MM.1S (cell line): ENCODE data around the gene MXRA5.

Experiments
- CTCF ChIP-seq: fragments of 300-600 bp; sonication (generic); IDR thresholded peaks from 2 replicates; pipeline ENCODE4 v1.5.1; 2016; ENCODE audit warnings: antibody characterized with exemption, low read length, mixed read lengths
- EZH2 ChIP-seq: fragments of 300-600 bp; sonication (generic); optimal IDR thresholded peaks from 2 replicates; pipeline ENCODE3; 2017; ENCODE audit warnings: low read depth, mild to moderate bottlenecking, antibody characterized with exemption, low read length, mixed read lengths
- EZH2phosphoT487 ChIP-seq: fragments of 300-600 bp; sonication (generic); IDR thresholded peaks from 2 replicates; pipeline ENCODE4 v1.6.1; 2018; ENCODE audit warnings: antibody characterized with exemption, low read length

- TF ChIP-seq CTCF (no peak), EZH2 (no peak), EZH2phosphoT487 (no peak)
These were observed 65.7 kb downstream of the MXRA5 start for GRCh38 chrX:3280706-3281105.
